GM19438 (cell line): Measurements from ENCODE around the gene PDE11A.

Source experiments
- ATAC-seq: cut with Tn5 transposase; IDR thresholded peaks from one replicate; pipeline ENCODE4 v1.9.1; 2021; ENCODE audit warnings: low read depth; ENCODE audit not compliant: unreplicated experiment

Gene PDE11A

GRCh38 chr2:177709986-177710401 is 362.6 kb downstream of the PDE11A start:
- no peak for ATAC-seq

GRCh38 chr2:177708660-177709444 is 363.7 kb downstream of the PDE11A start:
- ATAC-seq, result no peak

GRCh38 chr2:177708106-177708505 is 364.5 kb downstream of the PDE11A start:
- ATAC-seq, result no peak

GRCh38 chr2:177705511-177706173 is 366.9 kb downstream of the PDE11A start:
- ATAC-seq, result no peak

GRCh38 chr2:177703159-177703558 is 369.4 kb downstream of the PDE11A start:
- ATAC-seq, result no peak

- ATAC-seq, result no peak
Measured at GRCh38 chr2:177698281-177698680, 374.3 kb downstream of the PDE11A start.

- ATAC-seq, result no peak
Measured at GRCh38 chr2:177694348-177694747, 378.2 kb downstream of the PDE11A start.

GRCh38 chr2:177693658-177694339 is 378.8 kb downstream of the PDE11A start:
- ATAC-seq, result no peak

- ATAC-seq, result no peak
Measured at GRCh38 chr2:177692783-177693269, 379.8 kb downstream of the PDE11A start.

GRCh38 chr2:177692042-177692782 is 380.4 kb downstream of the PDE11A start:
- no peak for ATAC-seq

GRCh38 chr2:177691177-177691576 is 381.4 kb downstream of the PDE11A start:
- ATAC-seq, result no peak

GRCh38 chr2:177689623-177690022 is 383.0 kb downstream of the PDE11A start:
- ATAC-seq, result no peak

- ATAC-seq, result no peak
Measured at GRCh38 chr2:177688844-177689243, 383.7 kb downstream of the PDE11A start.

- ATAC-seq, result no peak
Measured at GRCh38 chr2:177683661-177684069, 388.9 kb downstream of the PDE11A start.

GRCh38 chr2:177682836-177683660 is 389.5 kb downstream of the PDE11A start:
- no peak for ATAC-seq

GRCh38 chr2:177682006-177682405 is 390.6 kb downstream of the PDE11A start:
- ATAC-seq, result no peak

GRCh38 chr2:177680866-177681712 is 391.5 kb downstream of the PDE11A start:
- ATAC-seq, result no peak

- no peak for ATAC-seq
Measured at GRCh38 chr2:177679611-177680605, 392.7 kb downstream of the PDE11A start.
